DMS 273 treated with DMSO at 0.1 percent for 48 hours (cell line): Measurements from ENCODE around the gene SULT1A3.
"Not testable (repeated sequence)": the region's sequence is repeated elsewhere in the genome, so short reads cannot be mapped to it uniquely, and the experiment has no call there.

ENCODE experiments used
- DNase-seq: peaks from one replicate; lab custom pipeline; 2025; lab: John Stamatoyannopoulos, UW

Gene SULT1A3

GRCh38 chr16:30199049-30199448 lies at the start of gene SULT1A3:
Gene SULT1A3 (plus strand): TSS chr16:30199255. CDS start chr16:30200729, 1,474 bp downstream.
- not testable (repeated sequence) for DNase-seq

- DNase-seq = no peak
Measured at GRCh38 chr16:30151091-30151490, 48.0 kb upstream of the SULT1A3 start.

- DNase-seq = no peak
Measured at GRCh38 chr16:30152517-30152916, 46.5 kb upstream of the SULT1A3 start.

GRCh38 chr16:30155188-30155587 lies 43.9 kb upstream of the SULT1A3 start:
- DNase-seq = no peak

- no peak for DNase-seq
Measured at GRCh38 chr16:30157214-30157613, 41.8 kb upstream of the SULT1A3 start.

GRCh38 chr16:30163538-30163937 lies 35.5 kb upstream of the SULT1A3 start:
- no peak for DNase-seq

- DNase-seq = no peak
Measured at GRCh38 chr16:30166202-30166902, 32.7 kb upstream of the SULT1A3 start.

- not testable (repeated sequence) for DNase-seq
Measured at GRCh38 chr16:30168746-30169145, 30.3 kb upstream of the SULT1A3 start.

GRCh38 chr16:30169416-30169815 lies 29.6 kb upstream of the SULT1A3 start:
- not testable (repeated sequence) for DNase-seq

GRCh38 chr16:30170145-30170544 lies 28.9 kb upstream of the SULT1A3 start:
- DNase-seq = not testable (repeated sequence)

GRCh38 chr16:30173054-30173453 lies 26.0 kb upstream of the SULT1A3 start:
- no peak for DNase-seq

GRCh38 chr16:30176876-30177275 lies 22.2 kb upstream of the SULT1A3 start:
- not testable (repeated sequence) for DNase-seq

GRCh38 chr16:30179195-30179594 lies 19.9 kb upstream of the SULT1A3 start:
- no peak for DNase-seq

GRCh38 chr16:30179931-30180330 lies 19.1 kb upstream of the SULT1A3 start:
- DNase-seq = no peak

GRCh38 chr16:30180741-30181140 lies 18.3 kb upstream of the SULT1A3 start:
- no peak for DNase-seq

- DNase-seq = no peak
Measured at GRCh38 chr16:30183233-30184095, 15.6 kb upstream of the SULT1A3 start, which contains the start of gene CORO1A. Gene CORO1A (plus strand): TSS chr16:30183602. CDS start chr16:30185210, 1,608 bp downstream.

- DNase-seq = no peak
Measured at GRCh38 chr16:30184096-30184890, 14.8 kb upstream of the SULT1A3 start.

GRCh38 chr16:30184891-30185682 lies 14.0 kb upstream of the SULT1A3 start:
- no peak for DNase-seq

GRCh38 chr16:30185683-30186421 lies 13.2 kb upstream of the SULT1A3 start:
- DNase-seq = no peak

- DNase-seq = no peak
Measured at GRCh38 chr16:30186444-30186781, 12.6 kb upstream of the SULT1A3 start.
